Gastroesophageal sphincter (tissue), 3 donors: ENCODE results near the gene FHIT.

Experiments used
- POLR2A ChIP-seq, 2 donors: fragments of 450-650 bp; IDR thresholded peaks; one replicate each; pipeline ENCODE4 v1.6.1; 2017; ENCODE audit warnings: antibody characterized with exemption in 2 of 2, mild to moderate bottlenecking in 2 of 2, moderate library complexity in 1 of 2
- TF ChIP-seq, protein P1 (sequence below), 4 experiments: fragments of 200-600 bp in 2 of 4; fragments of 450-650 bp in 2 of 4; sonication (generic) in 1 of 4; IDR thresholded peaks; one replicate each; pipeline ENCODE4 v1.5.1; 2017 to 2019; ENCODE audit warnings: antibody characterized with exemption in 4 of 4, mild to moderate bottlenecking in 2 of 4, moderate library complexity in 2 of 4

DNA sequence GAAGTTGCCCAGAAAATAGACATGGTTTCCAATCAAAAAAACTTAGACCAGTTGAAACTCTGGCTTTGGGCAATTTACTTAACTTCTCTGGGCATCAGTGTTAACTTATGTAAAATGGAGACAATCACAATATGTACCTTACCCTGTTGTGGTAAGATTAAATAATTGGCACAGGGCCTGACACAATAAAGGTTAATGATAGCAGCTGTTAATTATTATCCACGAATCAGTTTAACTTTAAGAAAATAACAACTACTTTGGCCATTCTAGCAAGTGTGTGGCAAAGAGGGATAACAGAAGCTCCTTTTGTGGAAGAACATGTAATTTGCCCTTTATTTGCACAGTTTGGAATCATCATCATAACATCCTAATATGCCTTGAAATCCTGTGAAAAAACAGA, 787.6 kb downstream of the FHIT start:
- TF ChIP-seq, protein P1, sequence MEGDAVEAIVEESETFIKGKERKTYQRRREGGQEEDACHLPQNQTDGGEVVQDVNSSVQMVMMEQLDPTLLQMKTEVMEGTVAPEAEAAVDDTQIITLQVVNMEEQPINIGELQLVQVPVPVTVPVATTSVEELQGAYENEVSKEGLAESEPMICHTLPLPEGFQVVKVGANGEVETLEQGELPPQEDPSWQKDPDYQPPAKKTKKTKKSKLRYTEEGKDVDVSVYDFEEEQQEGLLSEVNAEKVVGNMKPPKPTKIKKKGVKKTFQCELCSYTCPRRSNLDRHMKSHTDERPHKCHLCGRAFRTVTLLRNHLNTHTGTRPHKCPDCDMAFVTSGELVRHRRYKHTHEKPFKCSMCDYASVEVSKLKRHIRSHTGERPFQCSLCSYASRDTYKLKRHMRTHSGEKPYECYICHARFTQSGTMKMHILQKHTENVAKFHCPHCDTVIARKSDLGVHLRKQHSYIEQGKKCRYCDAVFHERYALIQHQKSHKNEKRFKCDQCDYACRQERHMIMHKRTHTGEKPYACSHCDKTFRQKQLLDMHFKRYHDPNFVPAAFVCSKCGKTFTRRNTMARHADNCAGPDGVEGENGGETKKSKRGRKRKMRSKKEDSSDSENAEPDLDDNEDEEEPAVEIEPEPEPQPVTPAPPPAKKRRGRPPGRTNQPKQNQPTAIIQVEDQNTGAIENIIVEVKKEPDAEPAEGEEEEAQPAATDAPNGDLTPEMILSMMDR (IDR thresholded peaks at IDR 0.05), result no peak
- no peak for TF ChIP-seq POLR2A (IDR thresholded peaks at IDR 0.05)
